Sigmoid colon (tissue), 7 donors: ENCODE data around the gene GSTO2. TPM values are rescaled to one million over a fixed set of nuclear protein-coding genes. Genes with fewer than 3 reads are reported as not detected.

Experiments
- DNase-seq: peaks from one replicate; pipeline ENCODE4 v3.0.0-alpha.2; 2019
- H3K27ac ChIP-seq, 4 donors: fragments of 200-600 bp; sonication (generic); one replicate each; pipeline ENCODE4 v1.5.1; 2016 to 2019; ENCODE audit warnings: mild to moderate bottlenecking in 1 of 4
- H3K27me3 ChIP-seq, 3 donors: fragments of 200-600 bp; sonication (generic); one replicate each; pipeline ENCODE4 v1.5.1; 2019; ENCODE audit warnings: mild to moderate bottlenecking in 1 of 3
- H3K36me3 ChIP-seq, 4 donors: fragments of 200-600 bp; sonication (generic); one replicate each; pipeline ENCODE4 v1.5.1; 2016 to 2019
- H3K4me1 ChIP-seq, 4 donors: fragments of 200-600 bp; sonication (generic); one replicate each; pipeline ENCODE4 v1.5.1; 2017 to 2019
- H3K4me3 ChIP-seq, 4 donors: fragments of 200-600 bp; sonication (generic); one replicate each; pipeline ENCODE4 v1.5.1; 2017 to 2019; ENCODE audit warnings: mild to moderate bottlenecking in 2 of 4, moderate library complexity in 1 of 4
- H3K9me3 ChIP-seq, 4 donors: fragments of 200-600 bp in 3 of 4; sonication (generic) in 3 of 4; one replicate each; pipeline versions ENCODE4 v1.5.1 to v1.6.1; 2013 to 2019
- EP300 ChIP-seq, 4 donors: sonication (generic); formaldehyde crosslinking; IDR thresholded peaks; one replicate each; pipeline ENCODE4 v1.6.1; 2017; ENCODE audit warnings: antibody characterized with exemption in 4 of 4
- POLR2A ChIP-seq, 2 donors: fragments of 450-650 bp; IDR thresholded peaks; one replicate each; pipeline ENCODE4 v1.6.1; 2016; ENCODE audit warnings: antibody characterized with exemption in 2 of 2, mild to moderate bottlenecking in 2 of 2, moderate library complexity in 2 of 2
- POLR2AphosphoS5 ChIP-seq, 4 donors: sonication (generic); formaldehyde crosslinking; IDR thresholded peaks; one replicate each; pipeline ENCODE4 v1.6.1; 2017; ENCODE audit warnings: antibody characterized with exemption in 4 of 4
- WGBS, 2 donors: extraction: QIAGEN DNeasy Blood & Tissue Kit; methylation state at CpG; one replicate each; pipeline ENCODE4 v1.1.7; 2013; 5-methylcytosine and 5-hydroxymethylcytosine counted together
- intact Hi-C: fragments of 100-400 bp; cut with DNase I; formaldehyde crosslinking; loops from one replicate; pipeline ENCODE4 v1.15.1; 2023
- polyA plus RNA-seq, 3 donors: library from polyadenylated mRNA; stranded (reverse); fragments of 200-250 nt; gene quantifications; one replicate each; pipeline ENCODE4 v1.2.3, GENCODE V29; 2013
- total RNA-seq, 4 donors: library from RNA; depleted of rRNA; stranded (reverse); fragments of >200 nt; gene quantifications; one replicate each; pipeline ENCODE4 v1.1.0, GENCODE V29; 2016
- TF ChIP-seq, protein P1 (sequence below), 4 experiments: fragments of 450-650 bp in 3 of 4; fragments of 200-600 bp in 1 of 4; IDR thresholded peaks; one replicate each; pipeline ENCODE4 v1.5.1; 2016 to 2019; ENCODE audit warnings: antibody characterized with exemption in 4 of 4, mild to moderate bottlenecking in 3 of 4, moderate library complexity in 2 of 4
- donor health status: healthy with polysubstance abuse.
- donor health status: Bipolar disorder and iron deficiency.
- donor health status: healthy.

GSTO2 gene
- total and polyA plus RNA-seq, 7 donors = 0.68 to 13.2 (median 2.1) TPM

DNA sequence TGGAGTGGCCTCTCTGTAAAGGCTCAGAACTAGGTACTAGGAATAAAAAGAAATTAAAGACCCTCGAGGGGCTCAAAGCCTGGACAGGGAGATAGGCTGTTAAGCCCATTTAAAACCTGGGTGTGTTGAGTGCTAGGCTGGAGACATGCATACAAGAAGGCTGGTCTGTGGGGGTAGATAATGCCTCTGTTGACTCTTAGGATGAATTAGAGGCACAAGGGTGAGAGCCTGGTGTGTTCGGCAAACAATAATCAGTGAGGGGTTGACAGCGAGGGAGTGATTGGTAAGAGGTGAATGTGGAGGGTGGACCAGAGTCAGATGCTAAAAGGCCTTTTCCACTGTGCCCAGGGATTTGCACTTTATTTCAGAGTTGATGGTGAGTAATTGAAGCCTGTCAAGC lies 12.7 kb downstream of the GSTO2 start:
- no peak for DNase-seq
- H3K36me3 ChIP-seq = no peaks in the 10 kb centered on the region
- no peaks in the 10 kb centered on the region for H3K27me3 ChIP-seq
- H3K27ac ChIP-seq = no peak overlapping the region
- H3K9me3 ChIP-seq = no peaks in the 10 kb centered on the region
- H3K4me1 ChIP-seq = no peaks in the 10 kb centered on the region
- TF ChIP-seq POLR2A (IDR thresholded peaks at IDR 0.05) = no peak
- TF ChIP-seq, protein P1, sequence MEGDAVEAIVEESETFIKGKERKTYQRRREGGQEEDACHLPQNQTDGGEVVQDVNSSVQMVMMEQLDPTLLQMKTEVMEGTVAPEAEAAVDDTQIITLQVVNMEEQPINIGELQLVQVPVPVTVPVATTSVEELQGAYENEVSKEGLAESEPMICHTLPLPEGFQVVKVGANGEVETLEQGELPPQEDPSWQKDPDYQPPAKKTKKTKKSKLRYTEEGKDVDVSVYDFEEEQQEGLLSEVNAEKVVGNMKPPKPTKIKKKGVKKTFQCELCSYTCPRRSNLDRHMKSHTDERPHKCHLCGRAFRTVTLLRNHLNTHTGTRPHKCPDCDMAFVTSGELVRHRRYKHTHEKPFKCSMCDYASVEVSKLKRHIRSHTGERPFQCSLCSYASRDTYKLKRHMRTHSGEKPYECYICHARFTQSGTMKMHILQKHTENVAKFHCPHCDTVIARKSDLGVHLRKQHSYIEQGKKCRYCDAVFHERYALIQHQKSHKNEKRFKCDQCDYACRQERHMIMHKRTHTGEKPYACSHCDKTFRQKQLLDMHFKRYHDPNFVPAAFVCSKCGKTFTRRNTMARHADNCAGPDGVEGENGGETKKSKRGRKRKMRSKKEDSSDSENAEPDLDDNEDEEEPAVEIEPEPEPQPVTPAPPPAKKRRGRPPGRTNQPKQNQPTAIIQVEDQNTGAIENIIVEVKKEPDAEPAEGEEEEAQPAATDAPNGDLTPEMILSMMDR (IDR thresholded peaks at IDR 0.05) = no peak
- intact Hi-C loops = no loop called here
- WGBS, 2 donors = 91 to 94% methylated on average over 3 of the region's 3 CpGs
- no peak overlapping the region for H3K4me3 ChIP-seq

DNA sequence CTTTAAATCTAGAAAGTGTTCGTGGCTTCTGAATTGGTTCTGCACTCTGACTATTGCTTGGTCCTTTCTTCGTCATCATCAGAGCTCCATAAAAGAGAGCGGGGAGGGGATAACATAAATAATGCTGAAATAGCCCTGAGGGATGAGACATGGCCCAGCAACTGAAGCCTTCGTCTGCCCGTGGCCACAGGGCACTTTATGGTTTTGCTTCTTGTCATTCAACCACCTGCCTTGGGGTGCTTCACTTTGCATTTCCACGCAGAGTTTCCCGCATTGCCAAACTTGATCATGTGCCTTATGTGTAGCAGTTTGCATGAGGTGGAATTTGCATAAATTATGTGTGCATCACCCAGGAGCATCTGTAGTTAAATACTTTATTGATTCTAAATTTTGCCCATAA lies 15.9 kb downstream of the GSTO2 start:
- intact Hi-C loops = no loop called here
- 84 to 92% methylated on average over 7 of the region's 7 CpGs for WGBS, 2 donors

DNA sequence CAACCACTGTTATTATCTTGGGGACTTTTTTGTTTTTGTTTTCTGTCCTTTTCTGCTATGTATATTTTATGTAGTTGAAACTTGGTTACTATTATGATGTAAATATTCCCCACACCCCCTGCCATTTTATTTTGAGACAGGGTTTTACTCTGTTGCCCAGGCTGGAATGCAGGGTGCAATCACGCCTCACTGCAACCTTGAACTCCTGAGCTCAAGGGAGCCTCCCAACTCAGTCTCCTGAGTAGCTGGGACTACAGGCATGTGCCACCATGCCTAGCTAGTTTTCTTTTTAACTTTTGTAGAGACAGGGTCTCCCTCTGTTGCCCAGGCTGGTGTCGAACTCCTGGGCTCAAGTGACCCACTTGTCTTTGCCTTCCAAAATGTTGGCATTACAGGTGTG lies 18.0 kb downstream of the GSTO2 start:
- Histone ChIP-seq H3K27me3 (no peaks in the 10 kb centered on the region), H3K9me3 (no peaks in the 10 kb centered on the region), H3K4me1 (peaks cover 0 to 7% (median 2%) of the 10 kb centered on the region in 4 donors), H3K4me3 (no peak overlapping the region), H3K36me3 (no peaks in the 10 kb centered on the region), H3K27ac (no peak overlapping the region)
- WGBS, 2 donors = 84 to 87% methylated on average over 2 of the region's 2 CpGs
- no peak for DNase-seq
- no peak for TF ChIP-seq POLR2A (IDR thresholded peaks at IDR 0.05)
- TF ChIP-seq EP300 (IDR thresholded peaks at IDR 0.05) = no peak
- TF ChIP-seq, protein P1 (IDR thresholded peaks at IDR 0.05) = no peak
- no peak for TF ChIP-seq POLR2AphosphoS5 (IDR thresholded peaks at IDR 0.05)
- intact Hi-C loops = no loop called here

More for the DNA sequence above, 15.9 kb downstream of the GSTO2 start:
- no peaks in the 10 kb centered on the region for H3K4me1 ChIP-seq
- H3K9me3 ChIP-seq = no peaks in the 10 kb centered on the region
- DNase-seq = no peak
- no peak overlapping the region for H3K4me3 ChIP-seq
- TF ChIP-seq POLR2A (IDR thresholded peaks at IDR 0.05) = no peak
- no peak for TF ChIP-seq POLR2AphosphoS5 (IDR thresholded peaks at IDR 0.05)
- TF ChIP-seq, protein P1 (IDR thresholded peaks at IDR 0.05) = no peak
- no peak for TF ChIP-seq EP300 (IDR thresholded peaks at IDR 0.05)
- no peaks in the 10 kb centered on the region for H3K27me3 ChIP-seq
- no peaks in the 10 kb centered on the region for H3K36me3 ChIP-seq
- no peak overlapping the region for H3K27ac ChIP-seq

DNA sequence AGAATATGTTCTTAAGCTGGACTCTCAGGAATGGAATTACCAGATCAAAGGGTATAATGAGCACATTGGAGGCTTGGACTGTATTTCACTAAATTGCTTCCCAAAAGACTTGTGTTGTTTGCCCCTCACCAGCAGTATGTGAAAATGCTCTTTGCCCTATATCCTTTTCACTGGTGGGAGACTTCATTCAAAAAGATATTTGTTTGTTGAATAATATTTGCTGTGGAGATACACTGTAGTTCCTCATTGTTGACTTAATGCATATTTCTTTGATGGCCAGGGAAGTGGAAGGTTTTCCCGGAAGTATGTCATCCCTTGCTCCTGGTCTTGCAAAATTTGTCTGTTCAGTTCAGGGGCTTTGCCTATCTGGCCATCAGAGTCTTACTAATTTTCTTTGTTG lies 19.4 kb downstream of the GSTO2 start:
- no peaks in the 10 kb centered on the region for H3K27me3 ChIP-seq
- H3K9me3 ChIP-seq = no peaks in the 10 kb centered on the region
- peaks cover 0 to 7% (median 2%) of the 10 kb centered on the region in 4 donors for H3K4me1 ChIP-seq
- TF ChIP-seq, protein P1 (IDR thresholded peaks at IDR 0.05) = no peak
- TF ChIP-seq POLR2AphosphoS5 (IDR thresholded peaks at IDR 0.05) (no peak), EP300 (IDR thresholded peaks at IDR 0.05) (no peak), POLR2A (IDR thresholded peaks at IDR 0.05) (no peak)
- DNase-seq = no peak
- H3K27ac ChIP-seq = no peak overlapping the region
- H3K36me3 ChIP-seq = no peaks in the 10 kb centered on the region
- H3K4me3 ChIP-seq = no peak overlapping the region
- intact Hi-C loops = no loop called here
- 18 to 52% methylated on average over 1 of the region's 1 CpG for WGBS, 2 donors

DNA sequence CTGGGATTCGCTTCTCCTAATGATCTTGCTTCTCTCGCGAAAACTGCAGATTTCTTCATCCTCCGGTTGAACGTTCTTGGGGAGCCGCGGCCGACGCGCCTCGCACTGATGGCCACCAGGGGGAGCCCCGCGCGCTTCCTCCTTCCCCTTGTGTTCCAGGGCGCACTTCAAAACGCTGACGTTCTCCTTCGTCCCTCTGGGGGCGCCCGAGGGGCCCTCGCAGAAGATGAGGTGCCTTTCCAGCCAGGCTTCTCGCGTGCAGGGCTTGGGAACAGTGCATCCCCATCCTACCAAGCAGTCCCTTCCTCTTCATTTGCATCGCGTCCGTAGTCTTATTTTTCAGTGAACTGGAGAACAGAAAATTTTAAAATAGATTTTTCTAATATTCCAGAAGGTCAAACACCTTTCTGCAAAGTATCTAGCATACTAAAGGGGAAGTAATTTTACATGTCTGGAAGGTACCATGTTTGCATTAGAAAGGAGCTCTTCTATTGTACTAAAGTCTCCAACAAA lies 22.5 kb downstream of the GSTO2 start:
- H3K27me3 ChIP-seq = no peaks in the 10 kb centered on the region
- no peaks in the 10 kb centered on the region for H3K36me3 ChIP-seq
- H3K4me3 ChIP-seq = no peak overlapping the region
- peaks cover 0 to 7% (median 2%) of the 10 kb centered on the region in 4 donors for H3K4me1 ChIP-seq
- H3K9me3 ChIP-seq = no peaks in the 10 kb centered on the region
- H3K27ac ChIP-seq = no peak overlapping the region
- intact Hi-C loops = loop anchor here (1.0 kb wide), 1 partner anchor 59 kb away; no protein-coding TSS in a partner anchor
- DNase-seq = peak; percentile 95
- TF ChIP-seq, protein P1 (IDR thresholded peaks at IDR 0.05) = peak; percentile 98 to 99 (median 98)
- TF ChIP-seq POLR2A (IDR thresholded peaks at IDR 0.05) (no peak), POLR2AphosphoS5 (IDR thresholded peaks at IDR 0.05) (peak in 1 of 4 donors; percentile 37), EP300 (IDR thresholded peaks at IDR 0.05) (no peak)
- 2 to 8% methylated on average over 26 of the region's 26 CpGs for WGBS, 2 donors
